Measurements from ENCODE around the gene ATXN2L. TPM values are rescaled to one million over a fixed set of nuclear protein-coding genes. Genes with fewer than 3 reads are reported as not detected.

Gene ATXN2L, protein sequence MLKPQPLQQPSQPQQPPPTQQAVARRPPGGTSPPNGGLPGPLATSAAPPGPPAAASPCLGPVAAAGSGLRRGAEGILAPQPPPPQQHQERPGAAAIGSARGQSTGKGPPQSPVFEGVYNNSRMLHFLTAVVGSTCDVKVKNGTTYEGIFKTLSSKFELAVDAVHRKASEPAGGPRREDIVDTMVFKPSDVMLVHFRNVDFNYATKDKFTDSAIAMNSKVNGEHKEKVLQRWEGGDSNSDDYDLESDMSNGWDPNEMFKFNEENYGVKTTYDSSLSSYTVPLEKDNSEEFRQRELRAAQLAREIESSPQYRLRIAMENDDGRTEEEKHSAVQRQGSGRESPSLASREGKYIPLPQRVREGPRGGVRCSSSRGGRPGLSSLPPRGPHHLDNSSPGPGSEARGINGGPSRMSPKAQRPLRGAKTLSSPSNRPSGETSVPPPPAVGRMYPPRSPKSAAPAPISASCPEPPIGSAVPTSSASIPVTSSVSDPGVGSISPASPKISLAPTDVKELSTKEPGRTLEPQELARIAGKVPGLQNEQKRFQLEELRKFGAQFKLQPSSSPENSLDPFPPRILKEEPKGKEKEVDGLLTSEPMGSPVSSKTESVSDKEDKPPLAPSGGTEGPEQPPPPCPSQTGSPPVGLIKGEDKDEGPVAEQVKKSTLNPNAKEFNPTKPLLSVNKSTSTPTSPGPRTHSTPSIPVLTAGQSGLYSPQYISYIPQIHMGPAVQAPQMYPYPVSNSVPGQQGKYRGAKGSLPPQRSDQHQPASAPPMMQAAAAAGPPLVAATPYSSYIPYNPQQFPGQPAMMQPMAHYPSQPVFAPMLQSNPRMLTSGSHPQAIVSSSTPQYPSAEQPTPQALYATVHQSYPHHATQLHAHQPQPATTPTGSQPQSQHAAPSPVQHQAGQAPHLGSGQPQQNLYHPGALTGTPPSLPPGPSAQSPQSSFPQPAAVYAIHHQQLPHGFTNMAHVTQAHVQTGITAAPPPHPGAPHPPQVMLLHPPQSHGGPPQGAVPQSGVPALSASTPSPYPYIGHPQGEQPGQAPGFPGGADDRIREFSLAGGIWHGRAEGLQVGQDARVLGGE
- 88.7 to 128 TPM (median 123 TPM) in 5 replicates for total RNA-seq (2022; extraction: Qiagen RNA extraction; ENCODE audit: low read depth)

GRCh38 chr16:28822520-28823290, at the start of gene ATXN2L:
TSS of gene ATXN2L (plus strand) at chr16:28822999. CDS start at chr16:28823260, 261 bp downstream.

GRCh38 chr16:28846080-28846932, 23.5 kb downstream of the ATXN2L start, which contains the start of gene TUFM:
TSS of gene TUFM (minus strand) at chr16:28846348. CDS start at chr16:28846269, 79 bp downstream.

GRCh38 chr16:28878083-28878926, 55.5 kb downstream of the ATXN2L start, which contains the start of gene ATP2A1:
TSS of gene ATP2A1 (plus strand) at chr16:28878488. CDS start at chr16:28878672, 184 bp downstream.

Other genes starting within 250 kb of the ATXN2L start
- 0.15 to 0.18 TPM (median 0.16 TPM) in 3 of 5 replicates, not detected in the others for gene SULT1A2, start 225.9 kb upstream of the ATXN2L start, total RNA-seq (2022; extraction: Qiagen RNA extraction; ENCODE audit: low read depth)
- gene SULT1A1, start 213.0 kb upstream of the ATXN2L start, total RNA-seq (2022; extraction: Qiagen RNA extraction; ENCODE audit: low read depth): 4.7 to 6.1 TPM (median 5.4 TPM) in 5 replicates
- gene NPIPB8, start 184.9 kb upstream of the ATXN2L start, total RNA-seq (2022; extraction: Qiagen RNA extraction; ENCODE audit: low read depth): 0.39 to 0.72 TPM (median 0.46 TPM) in 4 of 5 replicates, not detected in the other
- 188 to 398 TPM (median 344 TPM) in 5 replicates for gene EIF3C, start 111.5 kb upstream of the ATXN2L start, total RNA-seq (2022; extraction: Qiagen RNA extraction; ENCODE audit: low read depth)
- gene NPIPB9, start 71.2 kb upstream of the ATXN2L start, total RNA-seq (2022; extraction: Qiagen RNA extraction; ENCODE audit: low read depth): 1.3 to 1.7 TPM (median 1.4 TPM) in 5 replicates
- 220 to 315 TPM (median 293 TPM) in 5 replicates for gene TUFM, start 23.3 kb downstream of the ATXN2L start, total RNA-seq (2022; extraction: Qiagen RNA extraction; ENCODE audit: low read depth)
- gene SH2B1, start 40.8 kb downstream of the ATXN2L start, total RNA-seq (2022; extraction: Qiagen RNA extraction; ENCODE audit: low read depth): 23.4 to 30.8 TPM (median 29.5 TPM) in 5 replicates
- 1.7 to 4.8 TPM (median 2.1 TPM) in 5 replicates for gene ATP2A1, start 55.5 kb downstream of the ATXN2L start, total RNA-seq (2022; extraction: Qiagen RNA extraction; ENCODE audit: low read depth)
- gene RABEP2, start 102.2 kb downstream of the ATXN2L start, total RNA-seq (2022; extraction: Qiagen RNA extraction; ENCODE audit: low read depth): 9.0 to 10.3 TPM (median 9.6 TPM) in 5 replicates
- not detected in 5 replicates for gene CD19, start 109.0 kb downstream of the ATXN2L start, total RNA-seq (2022; extraction: Qiagen RNA extraction; ENCODE audit: low read depth)
- gene NFATC2IP, start 127.9 kb downstream of the ATXN2L start, total RNA-seq (2022; extraction: Qiagen RNA extraction; ENCODE audit: low read depth): 18.9 to 27.3 TPM (median 25.7 TPM) in 5 replicates
- gene SPNS1, start 151.8 kb downstream of the ATXN2L start, total RNA-seq (2022; extraction: Qiagen RNA extraction; ENCODE audit: low read depth): 54.4 to 74.8 TPM (median 72.6 TPM) in 5 replicates
- 3.1 to 5.2 TPM (median 4.2 TPM) in 5 replicates for gene LAT, start 162.1 kb downstream of the ATXN2L start, total RNA-seq (2022; extraction: Qiagen RNA extraction; ENCODE audit: low read depth)

Measured in A549 treated with GW870086 at 1 μM for 4 hours (cell line).